Smooth muscle cell (in vitro differentiated cells): ENCODE results near the gene MYH14. TPM values are rescaled to one million over a fixed set of nuclear protein-coding genes. Genes with fewer than 3 reads are reported as not detected.

Experiments used
- DNase-seq: peaks from one replicate; lab custom pipeline; 2025; ENCODE audit not compliant: unreplicated experiment; lab: John Stamatoyannopoulos, UW
- H2AFZ ChIP-seq: fragments of 200-600 bp; sonication (generic); 2 replicates; pipeline ENCODE4 v1.6.0; 2016; ENCODE audit warnings: antibody characterized with exemption, low read depth, mild to moderate bottlenecking
- H3F3A ChIP-seq: fragments of 200-600 bp; sonication (generic); 2 replicates; pipeline ENCODE4 v1.6.0; 2017; ENCODE audit warnings: antibody characterized with exemption, low read depth
- H3K27ac ChIP-seq: fragments of 200-600 bp; sonication (generic); 2 replicates; pipeline ENCODE4 v1.5.1; 2016; ENCODE audit warnings: low read depth, mild to moderate bottlenecking
- H3K27me3 ChIP-seq: fragments of 200-600 bp; sonication (generic); 2 replicates; pipeline ENCODE4 v1.6.1; 2016; ENCODE audit warnings: low read depth, mild to moderate bottlenecking
- H3K36me3 ChIP-seq: fragments of 200-600 bp; sonication (generic); 2 replicates; pipeline ENCODE4 v1.5.1; 2016; ENCODE audit warnings: low read depth
- H3K4me1 ChIP-seq: fragments of 200-600 bp; sonication (generic); 2 replicates; pipeline ENCODE4 v1.5.1; 2016; ENCODE audit warnings: low read depth
- H3K4me2 ChIP-seq: fragments of 200-600 bp; sonication (generic); 2 replicates; pipeline ENCODE4 v1.6.0; 2016; ENCODE audit warnings: mild to moderate bottlenecking
- H3K4me3 ChIP-seq: fragments of 200-600 bp; sonication (generic); 2 replicates; pipeline ENCODE4 v1.5.1; 2016; ENCODE audit warnings: mild to moderate bottlenecking
- H3K79me2 ChIP-seq: fragments of 200-600 bp; sonication (generic); 2 replicates; pipeline ENCODE4 v1.6.0; 2016; ENCODE audit warnings: low read depth, mild to moderate bottlenecking
- H3K9ac ChIP-seq: fragments of 200-600 bp; sonication (generic); 2 replicates; pipeline ENCODE4 v1.6.0; 2016; ENCODE audit warnings: low read depth
- H3K9me3 ChIP-seq: fragments of 200-600 bp; sonication (generic); replicated peaks from 2 replicates; pipeline ENCODE4 v1.5.1; 2016; ENCODE audit warnings: low read depth
- H4K20me1 ChIP-seq: fragments of 200-600 bp; sonication (generic); 2 replicates; pipeline ENCODE4 v1.6.0; 2016; ENCODE audit warnings: low read depth
- WGBS: methylation state at CpG from one replicate; pipeline ENCODE4 v1.1.7; 2016; ENCODE audit warnings: low lambda C conversion rate; 5-methylcytosine and 5-hydroxymethylcytosine counted together
- polyA plus RNA-seq: library from polyadenylated mRNA; unstranded; fragments of >200 nt; fragmentation: Nextera tagmentation; extraction: Ambion mirVana; gene quantifications from 2 replicates; pipeline ENCODE4 v1.2.1, GENCODE V29; 2016
- total RNA-seq: library from RNA; depleted of rRNA; stranded (reverse); fragments of >200 nt; gene quantifications from 2 replicates; pipeline ENCODE4 v1.2.3, GENCODE V29; 2014
- TF ChIP-seq, protein P1 (sequence below): fragments of 200-600 bp; sonication (generic); IDR thresholded peaks from 2 replicates; pipeline ENCODE4 v1.5.1; 2017; ENCODE audit warnings: borderline replicate concordance, mild to moderate bottlenecking, antibody characterized with exemption; ENCODE audit not compliant: insufficient read depth, poor library complexity, severe bottlenecking

Gene MYH14
- total and polyA plus RNA-seq, 2 experiments from 2014 or later = 7.5 to 30.6 TPM

GRCh38 chr19:50181121-50181520 lies 22.3 kb upstream of the MYH14 start:
- 77% methylated on average over 5 of the region's 5 CpGs for WGBS
- Histone ChIP-seq H3K36me3 (no peaks in the 10 kb centered on the region), H3K4me1 (no peaks in the 10 kb centered on the region), H3K9me3 (no peaks in the 10 kb centered on the region), H2AFZ (no peak overlapping the region), H3F3A (no peaks in the 10 kb centered on the region), H3K27ac (no peak overlapping the region), H3K9ac (no peak overlapping the region), H3K4me3 (no peak overlapping the region), H3K79me2 (no peaks in the 10 kb centered on the region), H3K27me3 (no peaks in the 10 kb centered on the region), H4K20me1 (no peaks in the 10 kb centered on the region), H3K4me2 (no peak overlapping the region)
- DNase-seq = no peak
- TF ChIP-seq, protein P1, sequence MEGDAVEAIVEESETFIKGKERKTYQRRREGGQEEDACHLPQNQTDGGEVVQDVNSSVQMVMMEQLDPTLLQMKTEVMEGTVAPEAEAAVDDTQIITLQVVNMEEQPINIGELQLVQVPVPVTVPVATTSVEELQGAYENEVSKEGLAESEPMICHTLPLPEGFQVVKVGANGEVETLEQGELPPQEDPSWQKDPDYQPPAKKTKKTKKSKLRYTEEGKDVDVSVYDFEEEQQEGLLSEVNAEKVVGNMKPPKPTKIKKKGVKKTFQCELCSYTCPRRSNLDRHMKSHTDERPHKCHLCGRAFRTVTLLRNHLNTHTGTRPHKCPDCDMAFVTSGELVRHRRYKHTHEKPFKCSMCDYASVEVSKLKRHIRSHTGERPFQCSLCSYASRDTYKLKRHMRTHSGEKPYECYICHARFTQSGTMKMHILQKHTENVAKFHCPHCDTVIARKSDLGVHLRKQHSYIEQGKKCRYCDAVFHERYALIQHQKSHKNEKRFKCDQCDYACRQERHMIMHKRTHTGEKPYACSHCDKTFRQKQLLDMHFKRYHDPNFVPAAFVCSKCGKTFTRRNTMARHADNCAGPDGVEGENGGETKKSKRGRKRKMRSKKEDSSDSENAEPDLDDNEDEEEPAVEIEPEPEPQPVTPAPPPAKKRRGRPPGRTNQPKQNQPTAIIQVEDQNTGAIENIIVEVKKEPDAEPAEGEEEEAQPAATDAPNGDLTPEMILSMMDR = no peak

DNA sequence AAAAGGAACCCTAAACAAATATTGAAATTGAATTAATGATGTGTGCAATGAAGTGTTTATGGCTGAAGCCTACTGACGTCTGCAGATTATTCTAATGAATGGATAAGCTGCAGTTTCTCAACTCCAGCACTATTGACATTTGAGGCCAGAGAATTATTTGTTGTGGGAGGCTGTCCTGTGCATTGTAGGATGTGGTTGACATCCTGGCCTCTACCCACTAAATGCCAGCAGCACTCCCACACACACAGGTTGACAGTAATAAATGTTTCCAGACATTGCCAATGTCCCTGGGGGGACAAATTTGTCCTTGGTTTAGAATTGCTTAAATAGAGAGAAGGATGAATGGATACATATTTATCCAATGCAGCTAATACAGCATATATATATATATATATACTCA lies 19.2 kb upstream of the MYH14 start:
- Histone ChIP-seq H3K36me3 (no peaks in the 10 kb centered on the region), H3K27ac (no peak overlapping the region), H3K4me1 (no peaks in the 10 kb centered on the region), H3K4me3 (no peak overlapping the region), H3K9me3 (no peaks in the 10 kb centered on the region), H3K4me2 (no peak overlapping the region), H3F3A (no peaks in the 10 kb centered on the region), H4K20me1 (no peaks in the 10 kb centered on the region), H2AFZ (no peak overlapping the region), H3K27me3 (no peaks in the 10 kb centered on the region), H3K79me2 (no peaks in the 10 kb centered on the region), H3K9ac (no peak overlapping the region)
- no peak for DNase-seq
- TF ChIP-seq, protein P1 = no peak
- 59% methylated on average over 1 of the region's 1 CpG for WGBS

- Histone ChIP-seq H2AFZ (no peak overlapping the region), H3K9me3 (no peaks in the 10 kb centered on the region), H3K27ac (no peak overlapping the region), H3F3A (no peaks in the 10 kb centered on the region), H3K36me3 (no peaks in the 10 kb centered on the region), H3K4me2 (no peak overlapping the region), H4K20me1 (no peaks in the 10 kb centered on the region), H3K79me2 (no peaks in the 10 kb centered on the region), H3K4me3 (no peak overlapping the region), H3K4me1 (no peaks in the 10 kb centered on the region), H3K9ac (no peak overlapping the region), H3K27me3 (peaks cover 3% of the 10 kb centered on the region)
- TF ChIP-seq, protein P1 = no peak
- 86% methylated on average over 13 of the region's 13 CpGs for WGBS
- DNase-seq = no peak
Observed at GRCh38 chr19:50187937-50188336, 15.5 kb upstream of the MYH14 start.

GRCh38 chr19:50189331-50189730 lies 14.1 kb upstream of the MYH14 start:
- Histone ChIP-seq H3K27ac (no peak overlapping the region), H2AFZ (no peak overlapping the region), H3F3A (no peaks in the 10 kb centered on the region), H3K9me3 (no peaks in the 10 kb centered on the region), H4K20me1 (no peaks in the 10 kb centered on the region), H3K4me2 (no peak overlapping the region), H3K79me2 (no peaks in the 10 kb centered on the region), H3K4me3 (no peak overlapping the region), H3K36me3 (no peaks in the 10 kb centered on the region), H3K9ac (no peak overlapping the region), H3K4me1 (no peaks in the 10 kb centered on the region), H3K27me3 (peaks cover 3% of the 10 kb centered on the region)
- TF ChIP-seq, protein P1 = no peak
- WGBS = 82% methylated on average over 8 of the region's 8 CpGs
- no peak for DNase-seq
